Lung (tissue), 12 donors: ENCODE measurements around the gene ADTRP. TPM values are rescaled to one million over a fixed set of nuclear protein-coding genes. Genes with fewer than 3 reads are reported as not detected.

Source experiments
- ATAC-seq: fragments of 200-7000 bp; cut with Tn5 transposase; one replicate; pipeline ENCODE4 v1.9.1; 2020; ENCODE audit warnings: moderate number of reproducible peaks; ENCODE audit not compliant: insufficient read depth, low FRiP score
- DNase-seq, 3 donors: peaks; one replicate each; pipeline ENCODE4 v3.0.0-alpha.2; 2013 to 2017
- H3K27ac ChIP-seq, 2 donors: one replicate each; pipeline ENCODE4 v1.5.1; 2013; ENCODE audit warnings: mild to moderate bottlenecking in 2 of 2, moderate library complexity in 2 of 2, control low read depth in 1 of 2, inconsistent platforms in 1 of 2, low read depth in 1 of 2, low read length in 1 of 2
- H3K27me3 ChIP-seq, 3 donors: one replicate each; pipeline ENCODE4 v1.5.1; 2013; ENCODE audit warnings: low read length in 2 of 3; ENCODE audit not compliant: control insufficient read depth in 3 of 3, insufficient read depth in 3 of 3
- H3K36me3 ChIP-seq, 4 donors: one replicate each; pipeline ENCODE4 v1.5.1; 2013; ENCODE audit warnings: low read length in 4 of 4, mild to moderate bottlenecking in 1 of 4, moderate library complexity in 1 of 4; ENCODE audit not compliant: control insufficient read depth in 4 of 4, insufficient read depth in 4 of 4
- H3K4me1 ChIP-seq, 5 donors: one replicate each; pipeline ENCODE4 v1.5.1; 2013; ENCODE audit warnings: low read length in 5 of 5, mild to moderate bottlenecking in 2 of 5, moderate library complexity in 1 of 5; ENCODE audit not compliant: control insufficient read depth in 5 of 5, insufficient read depth in 5 of 5
- H3K4me3 ChIP-seq: one replicate; pipeline ENCODE4 v1.5.1; 2013; ENCODE audit warnings: mild to moderate bottlenecking, control low read depth, moderate library complexity
- H3K9ac ChIP-seq, 2 donors: one replicate each; pipeline ENCODE4 v1.5.1; 2013; ENCODE audit warnings: low read length in 2 of 2, control low read depth in 1 of 2; ENCODE audit not compliant: insufficient read depth in 1 of 2
- H3K9me3 ChIP-seq, 4 donors: one replicate each; pipeline ENCODE4 v1.5.1; 2013; ENCODE audit warnings: low read length in 3 of 4, mild to moderate bottlenecking in 1 of 4, moderate library complexity in 1 of 4; ENCODE audit not compliant: control insufficient read depth in 4 of 4, insufficient read depth in 3 of 4
- CTCF ChIP-seq: IDR thresholded peaks from 2 replicates; pipeline ENCODE4 v1.5.1; 2012; ENCODE audit warnings: mild to moderate bottlenecking; ENCODE audit errors: control extremely low read depth, extremely low read depth
- WGBS, 2 donors: extraction: QIAGEN DNeasy Blood & Tissue Kit; methylation state at CpG; one replicate each; pipeline ENCODE4 v1.1.7; 2013; 5-methylcytosine and 5-hydroxymethylcytosine counted together
- polyA plus RNA-seq, 2 donors: library from polyadenylated mRNA; stranded (reverse); fragments of 200-250 nt; gene quantifications; one replicate each; pipeline ENCODE4 v1.2.1, GENCODE V29; 2013
- total RNA-seq, 2 donors: library from RNA; depleted of rRNA in 1 of 2; stranded (reverse); fragments of >200 nt in 1 of 2; gene quantifications; one replicate each; pipeline ENCODE4 v1.2.1, GENCODE V29; 2014 to 2021
- donor health status: control.
- donor health status: control.
- donor health status: Bipolar disorder and iron deficiency.
- donor health status: healthy.
- donor health status: DM: yes; HTN: yes; CAD: no.

ADTRP gene
- total and polyA plus RNA-seq, 4 donors: 3.9 to 8.0 (median 5.7) TPM

- H3K4me1 ChIP-seq: no peaks in the 10 kb centered on the region
- no peak for ATAC-seq
- no peak overlapping the region for H3K27ac ChIP-seq
- no peak for DNase-seq
- WGBS, 2 donors: 33 to 37% methylated on average over 5 of the region's 5 CpGs
- TF ChIP-seq CTCF: no peak
- no peak overlapping the region for H3K9ac ChIP-seq
- no peaks in the 10 kb centered on the region for H3K9me3 ChIP-seq
- no peaks in the 10 kb centered on the region for H3K36me3 ChIP-seq
- H3K4me3 ChIP-seq: no peak overlapping the region
- no peaks in the 10 kb centered on the region for H3K27me3 ChIP-seq
Observed at GRCh38 chr6:11822346-11822745, 43.7 kb upstream of the ADTRP start.

- ATAC-seq (no peak), DNase-seq (no peak)
- WGBS, 2 donors: 89 to 91% methylated on average over 3 of the region's 3 CpGs
- Histone ChIP-seq H3K4me1 (no peaks in the 10 kb centered on the region), H3K9ac (no peak overlapping the region), H3K27me3 (no peaks in the 10 kb centered on the region), H3K4me3 (no peak overlapping the region), H3K36me3 (no peaks in the 10 kb centered on the region), H3K9me3 (no peaks in the 10 kb centered on the region), H3K27ac (no peak overlapping the region)
- TF ChIP-seq CTCF: no peak
Observed at GRCh38 chr6:11821781-11822180, 43.2 kb upstream of the ADTRP start.

- no peak overlapping the region for H3K27ac ChIP-seq
- 84 to 85% methylated on average over 4 of the region's 4 CpGs for WGBS, 2 donors
- no peak overlapping the region for H3K9ac ChIP-seq
- no peaks in the 10 kb centered on the region for H3K27me3 ChIP-seq
- no peak for TF ChIP-seq CTCF
- no peak for DNase-seq
- no peaks in the 10 kb centered on the region for H3K9me3 ChIP-seq
- no peaks in the 10 kb centered on the region for H3K36me3 ChIP-seq
- no peak overlapping the region for H3K4me3 ChIP-seq
- H3K4me1 ChIP-seq: no peaks in the 10 kb centered on the region
- ATAC-seq: no peak
Observed at GRCh38 chr6:11820821-11821220, 42.2 kb upstream of the ADTRP start.

GRCh38 chr6:11819486-11819885 is 40.9 kb upstream of the ADTRP start:
- no peaks in the 10 kb centered on the region for H3K4me1 ChIP-seq
- H3K36me3 ChIP-seq: no peaks in the 10 kb centered on the region
- ATAC-seq: no peak
- no peaks in the 10 kb centered on the region for H3K9me3 ChIP-seq
- DNase-seq: no peak
- WGBS, 2 donors: 99 to 100% methylated on average over 3 of the region's 3 CpGs
- no peak overlapping the region for H3K27ac ChIP-seq
- H3K27me3 ChIP-seq: no peaks in the 10 kb centered on the region
- no peak overlapping the region for H3K9ac ChIP-seq
- no peak for TF ChIP-seq CTCF
- no peak overlapping the region for H3K4me3 ChIP-seq
